ENCODE data around the gene STRC.
"Not testable (repeated sequence)": the region's sequence is repeated elsewhere in the genome, so short reads cannot be mapped to it uniquely, and the experiment has no call there.

The STRC gene

GRCh38 chr15:43593328-43594190 lies 25.0 kb downstream of the STRC start, which contains the start of gene CKMT1B:
Gene CKMT1B (plus strand): TSS chr15:43594027. CDS start chr15:43594219, 192 bp downstream.
- not testable (repeated sequence) for H3K9me3 Mint-ChIP-seq; H3K27ac Mint-ChIP-seq; H3K4me1 Mint-ChIP-seq (ENCODE audit: low read depth); H3K36me3 Mint-ChIP-seq (ENCODE audit: low read depth); H3K4me3 Mint-ChIP-seq
- H3K27me3 Mint-ChIP-seq (ENCODE audit: low read depth), result peaks cover 14% of the 10 kb centered on the region

DNA sequence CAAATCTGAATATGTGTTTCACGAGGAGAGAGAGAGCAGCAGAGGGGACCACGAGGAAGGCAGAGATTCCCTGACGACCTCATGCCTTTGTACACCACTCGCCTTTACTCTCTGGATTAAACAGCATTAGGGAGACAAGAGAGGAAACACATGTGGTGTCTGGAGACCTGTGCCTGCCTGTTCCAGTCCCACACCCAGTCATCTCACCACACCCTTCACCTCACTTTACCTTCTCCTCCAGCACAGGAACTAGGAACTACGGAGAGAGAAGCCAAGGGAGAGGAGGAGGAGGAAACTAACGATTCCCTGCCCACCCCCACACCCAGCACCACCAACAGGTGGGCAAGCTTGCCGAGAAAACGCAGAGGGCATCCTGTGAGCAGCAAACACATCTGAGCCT lies 25.8 kb downstream of the STRC start:
- peaks cover 11% of the 10 kb centered on the region for H3K27me3 Mint-ChIP-seq (ENCODE audit: low read depth)
- not testable (repeated sequence) for H3K9me3 Mint-ChIP-seq; H3K36me3 Mint-ChIP-seq (ENCODE audit: low read depth); H3K4me1 Mint-ChIP-seq (ENCODE audit: low read depth); H3K27ac Mint-ChIP-seq; H3K4me3 Mint-ChIP-seq

- H3K4me3 Mint-ChIP-seq; H3K36me3 Mint-ChIP-seq (ENCODE audit: low read depth); H3K27ac Mint-ChIP-seq; H3K27me3 Mint-ChIP-seq (ENCODE audit: low read depth); H3K4me1 Mint-ChIP-seq (ENCODE audit: low read depth); H3K9me3 Mint-ChIP-seq: not testable (repeated sequence)
These were observed 28.7 kb downstream of the STRC start, which contains the start of gene PPIP5K1 for GRCh38 chr15:43589778-43590466. Gene PPIP5K1 (minus strand): TSS chr15:43590208. CDS start chr15:43584504, 5,704 bp downstream.

- not testable (repeated sequence) for H3K27me3 Mint-ChIP-seq (ENCODE audit: low read depth); H3K4me3 Mint-ChIP-seq; H3K4me1 Mint-ChIP-seq (ENCODE audit: low read depth); H3K9me3 Mint-ChIP-seq; H3K36me3 Mint-ChIP-seq (ENCODE audit: low read depth); H3K27ac Mint-ChIP-seq
These were observed 44.0 kb downstream of the STRC start for GRCh38 chr15:43574607-43575006.

GRCh38 chr15:43566615-43567014 lies 52.0 kb downstream of the STRC start:
- H3K27ac Mint-ChIP-seq; H3K9me3 Mint-ChIP-seq; H3K4me1 Mint-ChIP-seq (ENCODE audit: low read depth); H3K27me3 Mint-ChIP-seq (ENCODE audit: low read depth); H3K4me3 Mint-ChIP-seq; H3K36me3 Mint-ChIP-seq (ENCODE audit: low read depth): not testable (repeated sequence)

DNA sequence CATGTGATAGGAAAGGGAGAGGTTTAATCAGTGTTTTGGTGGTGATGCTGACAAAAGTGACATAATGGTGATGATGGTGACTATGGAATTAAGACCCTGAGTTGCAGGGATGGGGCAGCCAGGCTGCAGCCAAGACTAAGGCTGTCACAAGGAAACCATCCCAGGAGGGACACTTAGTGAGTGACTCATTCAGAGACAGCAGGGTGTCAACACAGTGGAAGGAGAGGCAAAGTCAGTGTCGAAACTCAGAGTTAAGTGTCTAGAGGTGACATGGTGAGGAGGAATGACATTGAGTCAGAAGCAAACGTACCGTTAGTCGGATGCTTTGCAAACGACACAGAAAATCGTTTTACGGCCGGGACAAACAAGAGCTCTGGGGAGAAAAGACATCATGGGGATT lies 54.8 kb downstream of the STRC start:
- H3K4me1 Mint-ChIP-seq (ENCODE audit: low read depth); H3K27ac Mint-ChIP-seq; H3K27me3 Mint-ChIP-seq (ENCODE audit: low read depth); H3K36me3 Mint-ChIP-seq (ENCODE audit: low read depth); H3K9me3 Mint-ChIP-seq; H3K4me3 Mint-ChIP-seq: not testable (repeated sequence)

- H3K27me3 Mint-ChIP-seq (ENCODE audit: low read depth); H3K9me3 Mint-ChIP-seq; H3K27ac Mint-ChIP-seq; H3K4me3 Mint-ChIP-seq; H3K36me3 Mint-ChIP-seq (ENCODE audit: low read depth); H3K4me1 Mint-ChIP-seq (ENCODE audit: low read depth): not testable (repeated sequence)
These were observed 55.8 kb downstream of the STRC start for GRCh38 chr15:43562753-43563152.

DNA sequence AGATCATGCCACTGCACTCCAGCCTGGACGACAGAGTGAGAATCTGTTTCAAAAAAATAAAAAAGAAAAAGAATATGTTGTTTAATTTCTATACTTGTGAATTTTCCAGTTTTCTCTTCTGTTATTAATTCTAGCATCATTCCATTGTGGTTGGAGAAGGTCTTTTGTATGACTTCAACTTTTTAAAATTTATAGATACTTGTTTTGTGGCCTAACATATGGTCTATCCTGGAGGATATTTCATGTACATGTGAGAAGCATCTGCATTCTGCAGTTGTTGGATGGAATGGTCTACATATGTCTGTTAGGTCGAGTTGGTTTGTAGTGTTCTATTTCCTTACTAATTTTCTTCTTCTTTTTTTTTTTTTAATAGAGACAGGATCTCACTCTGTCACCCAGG lies 65.6 kb downstream of the STRC start:
- no peaks in the 10 kb centered on the region for H3K9me3 Mint-ChIP-seq
- peaks cover 7% of the 10 kb centered on the region for H3K36me3 Mint-ChIP-seq (ENCODE audit: low read depth)
- no peak overlapping the region for H3K27ac Mint-ChIP-seq
- H3K4me3 Mint-ChIP-seq, result no peak overlapping the region
- H3K4me1 Mint-ChIP-seq (ENCODE audit: low read depth), result no peaks in the 10 kb centered on the region
- no peaks in the 10 kb centered on the region for H3K27me3 Mint-ChIP-seq (ENCODE audit: low read depth)

DNA sequence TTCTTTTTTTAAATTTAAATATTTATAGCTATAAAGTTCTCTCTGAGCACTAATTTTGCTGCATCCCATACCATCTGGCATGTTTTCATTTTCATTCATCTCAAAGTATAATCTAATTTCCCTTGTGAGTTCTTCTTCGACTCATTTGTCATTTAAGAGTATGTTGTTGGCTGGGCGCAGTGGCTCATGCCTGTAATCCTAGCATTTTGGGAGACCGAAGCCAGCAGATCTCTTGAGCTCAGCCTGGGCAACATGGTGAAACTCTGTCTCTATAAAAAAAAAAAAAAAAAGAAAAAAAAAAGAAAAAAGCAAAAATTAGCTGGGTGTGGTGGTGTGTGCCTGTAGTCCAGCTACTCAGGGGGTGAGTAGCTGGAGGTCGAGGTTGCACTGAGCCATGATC lies 66.3 kb downstream of the STRC start:
- H3K27me3 Mint-ChIP-seq (ENCODE audit: low read depth), result no peaks in the 10 kb centered on the region
- no peaks in the 10 kb centered on the region for H3K4me1 Mint-ChIP-seq (ENCODE audit: low read depth)
- no peak overlapping the region for H3K27ac Mint-ChIP-seq
- peaks cover 3% of the 10 kb centered on the region for H3K36me3 Mint-ChIP-seq (ENCODE audit: low read depth)
- H3K9me3 Mint-ChIP-seq, result no peaks in the 10 kb centered on the region
- no peak overlapping the region for H3K4me3 Mint-ChIP-seq

DNA sequence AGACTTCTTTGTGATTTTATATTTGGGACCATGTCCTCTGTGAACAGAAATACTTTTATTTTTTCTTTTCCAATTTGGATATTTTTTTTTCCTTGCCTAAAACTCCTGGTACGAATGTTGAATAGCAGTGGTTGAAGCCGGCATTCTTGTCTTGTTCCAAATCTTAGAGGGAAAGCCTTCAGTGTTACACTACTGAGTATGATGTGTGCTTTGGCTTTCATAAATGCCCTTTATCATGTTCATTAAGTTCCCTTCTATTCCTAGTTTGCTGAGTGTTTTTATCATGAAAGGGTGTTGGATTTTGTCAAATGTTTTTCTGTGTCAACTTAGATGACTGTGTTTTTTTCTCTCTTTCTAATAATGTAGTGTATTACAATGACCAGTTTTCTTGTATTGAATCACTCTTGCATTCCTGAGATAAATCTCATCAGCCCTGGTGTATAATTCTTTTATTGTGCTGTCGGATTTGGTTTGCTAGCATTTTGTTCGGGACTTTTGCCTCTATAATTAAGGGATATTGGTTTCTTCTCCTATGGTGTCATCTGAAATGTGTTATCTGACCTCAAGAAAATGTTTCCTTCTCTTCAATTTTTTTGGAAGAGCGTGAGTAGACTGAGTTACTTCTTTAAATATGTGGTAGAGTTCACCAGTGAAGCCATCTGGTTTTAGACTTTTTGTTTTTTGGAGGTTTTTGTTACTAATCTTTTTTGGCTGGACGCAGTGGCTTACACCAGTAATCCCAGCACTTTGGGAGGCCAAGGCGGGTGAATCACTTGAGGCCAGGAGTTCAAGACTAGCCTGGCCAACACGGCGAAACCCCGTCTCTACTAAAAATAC lies 67.9 kb downstream of the STRC start:
- no peaks in the 10 kb centered on the region for H3K9me3 Mint-ChIP-seq
- H3K4me3 Mint-ChIP-seq, result no peak overlapping the region
- H3K4me1 Mint-ChIP-seq (ENCODE audit: low read depth), result no peaks in the 10 kb centered on the region
- peaks cover 3% of the 10 kb centered on the region for H3K36me3 Mint-ChIP-seq (ENCODE audit: low read depth)
- H3K27me3 Mint-ChIP-seq (ENCODE audit: low read depth), result no peaks in the 10 kb centered on the region
- no peak overlapping the region for H3K27ac Mint-ChIP-seq
